SK-N-SH (cell line): Measurements from ENCODE around the gene RPS23. TPM values are rescaled to one million over a fixed set of nuclear protein-coding genes. Genes with fewer than 3 reads are reported as not detected.

ENCODE experiments used
- CTCF ChIA-PET: fragments of 300-600, 350-600 bp; formaldehyde crosslinking; extraction: SDS; loops from one replicate; lab custom pipeline; 2021; lab: Yijun Ruan, JAX
- POLR2A ChIA-PET: fragments of 350-600 bp; sonication (Branson Sonifier 250); formaldehyde crosslinking; extraction: SDS; loops from one replicate; lab custom pipeline; 2020; ENCODE audit warnings: antibody characterized with exemption, inconsistent platforms; lab: Yijun Ruan, JAX
- DNase-seq: peaks from one replicate; pipeline ENCODE4 v3.0.0; 2012
- H2AFZ ChIP-seq: fragments of 200-600 bp; sonication (generic); 2 replicates; pipeline ENCODE4 v1.8.1; 2016; ENCODE audit warnings: antibody characterized with exemption, mild to moderate bottlenecking, low read depth
- H3F3A ChIP-seq: fragments of 200-600 bp; sonication (generic); replicated peaks from 2 replicates; pipeline ENCODE3; 2016; ENCODE audit warnings: antibody characterized with exemption, mild to moderate bottlenecking; ENCODE audit not compliant: insufficient read depth
- H3K27ac ChIP-seq, 2 experiments: fragments of 200-500 bp in 1 of 2; fragments of 200-600 bp in 1 of 2; sonication (Bioruptor generic) in 1 of 2; sonication (generic), shearing (Covaris generic) in 1 of 2; 2 replicates each; pipeline versions ENCODE4 v1.5.1 to v1.6.1; 2014 to 2016; ENCODE audit warnings: low read depth in 2 of 2, inconsistent platforms in 1 of 2, low read length in 1 of 2, mild to moderate bottlenecking in 1 of 2, mixed read lengths in 1 of 2
- H3K27me3 ChIP-seq: fragments of 200-600 bp; sonication (generic), shearing (Covaris generic); 2 replicates; pipeline ENCODE4 v1.6.1; 2016; ENCODE audit warnings: mixed run types; ENCODE audit not compliant: insufficient read depth
- H3K36me3 ChIP-seq, 2 experiments: fragments of 200-500 bp in 1 of 2; fragments of 200-600 bp in 1 of 2; sonication (Bioruptor generic) in 1 of 2; sonication (generic) in 1 of 2; replicated peaks in 1 of 2; 2 replicates each; pipeline versions ENCODE3 to v1.5.1; 2014 to 2016; ENCODE audit warnings: low read length in 1 of 2, mild to moderate bottlenecking in 1 of 2; ENCODE audit not compliant: insufficient read depth in 2 of 2, control insufficient read depth in 1 of 2
- H3K4me1 ChIP-seq, 2 experiments: fragments of 200-500 bp in 1 of 2; fragments of 200-600 bp in 1 of 2; sonication (Bioruptor generic) in 1 of 2; sonication (generic), shearing (Covaris generic) in 1 of 2; 2 replicates each; pipeline versions ENCODE4 v1.5.1 to v1.6.1; 2014 to 2016; ENCODE audit warnings: low read depth in 1 of 2, low read length in 1 of 2, mixed run types in 1 of 2; ENCODE audit not compliant: insufficient read depth in 2 of 2, control insufficient read depth in 1 of 2
- H3K4me2 ChIP-seq: fragments of 200-600 bp; sonication (generic), shearing (Covaris generic); 2 replicates; pipeline ENCODE4 v1.6.1; 2017; ENCODE audit warnings: mixed run types
- H3K4me3 ChIP-seq, 2 experiments: fragments of 200-500 bp in 1 of 2; fragments of 200-600 bp in 1 of 2; sonication (Bioruptor generic) in 1 of 2; sonication (generic), shearing (Covaris generic) in 1 of 2; 2 replicates each; pipeline versions ENCODE4 v1.5.1 to v1.8.1; 2014 to 2016; ENCODE audit warnings: low read depth in 2 of 2, inconsistent platforms in 1 of 2, low read length in 1 of 2, mild to moderate bottlenecking in 1 of 2, mixed read lengths in 1 of 2, moderate library complexity in 1 of 2
- H3K79me2 ChIP-seq: fragments of 200-600 bp; sonication (generic); 2 replicates; pipeline ENCODE4 v1.8.1; 2017; ENCODE audit warnings: mild to moderate bottlenecking; ENCODE audit not compliant: insufficient read depth
- H3K9ac ChIP-seq: fragments of 200-600 bp; sonication (generic); 2 replicates; pipeline ENCODE4 v1.6.1; 2017; ENCODE audit warnings: mixed run types
- H3K9me2 ChIP-seq: fragments of 200-600 bp; sonication (generic); 2 replicates; pipeline ENCODE4 v1.6.1; 2017; ENCODE audit warnings: mixed run types
- H3K9me3 ChIP-seq: fragments of 200-600 bp; sonication (generic); 2 replicates; pipeline ENCODE4 v1.6.1; 2017; ENCODE audit warnings: mixed run types, mild to moderate bottlenecking, moderate library complexity
- H4K20me1 ChIP-seq: fragments of 200-600 bp; sonication (generic); 2 replicates; pipeline ENCODE4 v1.6.1; 2017; ENCODE audit warnings: mild to moderate bottlenecking, mixed run types; ENCODE audit not compliant: insufficient read depth
- CHD2 ChIP-seq: fragments of 150-350 bp; IDR thresholded peaks from 2 replicates; pipeline ENCODE4 v1.6.1; 2018; ENCODE audit warnings: low read length; ENCODE audit not compliant: partially characterized antibody
- EZH2phosphoT487 ChIP-seq: fragments of 200-600 bp; sonication (generic); IDR thresholded peaks from 2 replicates; pipeline ENCODE4 v1.6.1; 2017; ENCODE audit warnings: low read depth, mixed run types, mild to moderate bottlenecking, antibody characterized with exemption, moderate library complexity, borderline replicate concordance
- FOXJ3 ChIP-seq: sonication (generic); formaldehyde crosslinking; IDR thresholded peaks from 2 replicates; pipeline ENCODE4 v1.5.1; 2020; ENCODE audit warnings: mild to moderate bottlenecking, missing genetic modification reagents
- GABPA ChIP-seq: IDR thresholded peaks from 2 replicates; pipeline ENCODE4 v1.4.0; 2012; ENCODE audit warnings: low read depth, mild to moderate bottlenecking
- NFIC ChIP-seq: IDR thresholded peaks from 2 replicates; pipeline ENCODE4 v1.4.0; 2012; ENCODE audit warnings: borderline replicate concordance
- POLR2AphosphoS5 ChIP-seq: IDR thresholded peaks from 2 replicates; pipeline ENCODE4 v1.6.1; 2012; ENCODE audit warnings: low read depth, low read length
- RAD21 ChIP-seq: IDR thresholded peaks from 2 replicates; pipeline ENCODE4 v1.6.1; 2012; ENCODE audit warnings: mild to moderate bottlenecking, low read length
- RCOR1 ChIP-seq: fragments of 150-350 bp; IDR thresholded peaks from 2 replicates; pipeline ENCODE4 v1.6.1; 2017; ENCODE audit warnings: antibody characterized with exemption, low read length
- RXRA ChIP-seq: IDR thresholded peaks from 2 replicates; pipeline ENCODE4 v1.4.0; 2012; ENCODE audit warnings: low read depth, mild to moderate bottlenecking, borderline replicate concordance
- SMC3 ChIP-seq: IDR thresholded peaks from 2 replicates; pipeline ENCODE4 v1.6.1; 2012; ENCODE audit warnings: low read depth, low read length, improper control_type of control experiment
- TCF12 ChIP-seq: IDR thresholded peaks from 2 replicates; pipeline ENCODE4 v1.4.0; 2012
- TEAD4 ChIP-seq: IDR thresholded peaks from 2 replicates; pipeline ENCODE4 v1.4.0; 2012; ENCODE audit warnings: mild to moderate bottlenecking, borderline replicate concordance; ENCODE audit not compliant: insufficient read depth
- WGBS: methylation state at CpG from one replicate; pipeline ENCODE4 v1.1.6; 2017; ENCODE audit warnings: low lambda C conversion rate; 5-methylcytosine and 5-hydroxymethylcytosine counted together
- polyA plus RNA-seq, 3 experiments: library from polyadenylated mRNA; depleted of rRNA; stranded (reverse); fragments of >200 nt; gene quantifications; 2 replicates each; pipeline ENCODE4 v1.2.3, GENCODE V29; 2012
- TF ChIP-seq, protein P1 (sequence below): IDR thresholded peaks from 2 replicates; pipeline ENCODE4; 2012
- TF ChIP-seq, protein P2 (sequence below): IDR thresholded peaks from 2 replicates; pipeline ENCODE4 v1.6.1; 2012; ENCODE audit warnings: mild to moderate bottlenecking, low read depth, low read length, moderate library complexity

Gene RPS23
- polyA plus RNA-seq, 1 of the 3 experiments (the other 2 are of a cell fraction), result 6,732 TPM

- H3K9me3 ChIP-seq, result peaks cover 2% of the 10 kb centered on the region; the same call in 1 of the 2 replicates
Observed at GRCh38 chr5:82252744-82253143, 25.4 kb downstream of the RPS23 start.

GRCh38 chr5:82246960-82247574 is 31.1 kb downstream of the RPS23 start:
- Histone ChIP-seq H3K79me2 (no peaks in the 10 kb centered on the region), H3K4me3 (no peak overlapping the region), H3K36me3 (peaks cover 0 to 11% of the 10 kb centered on the region in 2 experiments), H3K27ac (no peak overlapping the region), H4K20me1 (no peaks in the 10 kb centered on the region), H3K4me2 (no peak overlapping the region), H3K27me3 (no peaks in the 10 kb centered on the region), H3K9ac (no peak overlapping the region), H3F3A (peaks cover 4% of the 10 kb centered on the region), H2AFZ (no peak overlapping the region), H3K4me1 (no peaks in the 10 kb centered on the region), H3K9me2 (no peaks in the 10 kb centered on the region), H3K9me3 (peaks cover 13% of the 10 kb centered on the region)
- POLR2A ChIA-PET, result no interaction called here
- WGBS, result 96% methylated on average over 1 of the region's 1 CpG
- CTCF ChIA-PET, result interaction anchor here (2.1 kb wide), 1 partner anchor 12 kb away, joined by 15 read pairs; no protein-coding TSS in a partner anchor
- no peak for DNase-seq
- no peak for TF ChIP-seq RXRA
- TF ChIP-seq POLR2AphosphoS5, result no peak
- TF ChIP-seq TCF12, result no peak
- TF ChIP-seq, protein P1, sequence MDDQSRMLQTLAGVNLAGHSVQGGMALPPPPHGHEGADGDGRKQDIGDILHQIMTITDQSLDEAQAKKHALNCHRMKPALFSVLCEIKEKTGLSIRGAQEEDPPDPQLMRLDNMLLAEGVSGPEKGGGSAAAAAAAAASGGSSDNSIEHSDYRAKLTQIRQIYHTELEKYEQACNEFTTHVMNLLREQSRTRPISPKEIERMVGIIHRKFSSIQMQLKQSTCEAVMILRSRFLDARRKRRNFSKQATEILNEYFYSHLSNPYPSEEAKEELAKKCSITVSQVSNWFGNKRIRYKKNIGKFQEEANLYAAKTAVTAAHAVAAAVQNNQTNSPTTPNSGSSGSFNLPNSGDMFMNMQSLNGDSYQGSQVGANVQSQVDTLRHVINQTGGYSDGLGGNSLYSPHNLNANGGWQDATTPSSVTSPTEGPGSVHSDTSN, result no peak
- TF ChIP-seq TEAD4, result no peak
- TF ChIP-seq, protein P2, sequence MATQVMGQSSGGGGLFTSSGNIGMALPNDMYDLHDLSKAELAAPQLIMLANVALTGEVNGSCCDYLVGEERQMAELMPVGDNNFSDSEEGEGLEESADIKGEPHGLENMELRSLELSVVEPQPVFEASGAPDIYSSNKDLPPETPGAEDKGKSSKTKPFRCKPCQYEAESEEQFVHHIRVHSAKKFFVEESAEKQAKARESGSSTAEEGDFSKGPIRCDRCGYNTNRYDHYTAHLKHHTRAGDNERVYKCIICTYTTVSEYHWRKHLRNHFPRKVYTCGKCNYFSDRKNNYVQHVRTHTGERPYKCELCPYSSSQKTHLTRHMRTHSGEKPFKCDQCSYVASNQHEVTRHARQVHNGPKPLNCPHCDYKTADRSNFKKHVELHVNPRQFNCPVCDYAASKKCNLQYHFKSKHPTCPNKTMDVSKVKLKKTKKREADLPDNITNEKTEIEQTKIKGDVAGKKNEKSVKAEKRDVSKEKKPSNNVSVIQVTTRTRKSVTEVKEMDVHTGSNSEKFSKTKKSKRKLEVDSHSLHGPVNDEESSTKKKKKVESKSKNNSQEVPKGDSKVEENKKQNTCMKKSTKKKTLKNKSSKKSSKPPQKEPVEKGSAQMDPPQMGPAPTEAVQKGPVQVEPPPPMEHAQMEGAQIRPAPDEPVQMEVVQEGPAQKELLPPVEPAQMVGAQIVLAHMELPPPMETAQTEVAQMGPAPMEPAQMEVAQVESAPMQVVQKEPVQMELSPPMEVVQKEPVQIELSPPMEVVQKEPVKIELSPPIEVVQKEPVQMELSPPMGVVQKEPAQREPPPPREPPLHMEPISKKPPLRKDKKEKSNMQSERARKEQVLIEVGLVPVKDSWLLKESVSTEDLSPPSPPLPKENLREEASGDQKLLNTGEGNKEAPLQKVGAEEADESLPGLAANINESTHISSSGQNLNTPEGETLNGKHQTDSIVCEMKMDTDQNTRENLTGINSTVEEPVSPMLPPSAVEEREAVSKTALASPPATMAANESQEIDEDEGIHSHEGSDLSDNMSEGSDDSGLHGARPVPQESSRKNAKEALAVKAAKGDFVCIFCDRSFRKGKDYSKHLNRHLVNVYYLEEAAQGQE, result no peak
- TF ChIP-seq NFIC, result no peak
- TF ChIP-seq SMC3, result no peak
- TF ChIP-seq RCOR1, result no peak
- TF ChIP-seq FOXJ3, result no peak

More at GRCh38 chr5:82252744-82253143, 25.4 kb downstream of the RPS23 start:
- TF ChIP-seq EZH2phosphoT487, result no peak
- TF ChIP-seq RXRA, result no peak
- TF ChIP-seq GABPA, result no peak
- no peak for TF ChIP-seq RAD21
- no peak for TF ChIP-seq CHD2
- TF ChIP-seq TCF12, result no peak
- TF ChIP-seq TEAD4, result no peak
- TF ChIP-seq, all 33 proteins: peak for 0
- Histone ChIP-seq H3K27ac (no peak overlapping the region), H4K20me1 (no peaks in the 10 kb centered on the region), H3K79me2 (no peaks in the 10 kb centered on the region), H3K9me2 (no peaks in the 10 kb centered on the region), H2AFZ (no peak overlapping the region), H3K9ac (no peak overlapping the region), H3F3A (no peaks in the 10 kb centered on the region), H3K4me2 (no peak overlapping the region), H3K4me1 (no peaks in the 10 kb centered on the region), H3K36me3 (peaks cover 6% of the 10 kb centered on the region in 2 experiments), H3K27me3 (no peaks in the 10 kb centered on the region), H3K4me3 (no peak overlapping the region)
- no peak for DNase-seq
- POLR2A ChIA-PET, result no interaction called here
- CTCF ChIA-PET, result no interaction called here
